SK-N-SH treated with all-trans-retinoic acid at 6 μM for 48 hours (cell line): ENCODE measurements around the gene RAP2A.

ENCODE experiments used
- ARNTL ChIP-seq: fragments of 450-650 bp; formaldehyde crosslinking; IDR thresholded peaks from 2 replicates; pipeline ENCODE4 v1.5.0; 2020; ENCODE audit warnings: low read depth, mild to moderate bottlenecking, moderate library complexity, borderline replicate concordance
- PPARA ChIP-seq: fragments of 250-450 bp; sonication (Bioruptor Pico); IDR thresholded peaks from 2 replicates; pipeline ENCODE4 v1.5.0; 2020; ENCODE audit warnings: mild to moderate bottlenecking, borderline replicate concordance
- RARB ChIP-seq: fragments of 250-450 bp; sonication (Bioruptor Pico); IDR thresholded peaks from 2 replicates; pipeline ENCODE4 v1.8.0; 2021; ENCODE audit warnings: mild to moderate bottlenecking, moderate library complexity
- TOX ChIP-seq: fragments of 250-450 bp; sonication (Bioruptor Pico); IDR thresholded peaks from 2 replicates; pipeline ENCODE4 v1.8.0; 2021; ENCODE audit warnings: mild to moderate bottlenecking, moderate library complexity, borderline replicate concordance
- ZFP3 ChIP-seq: fragments of 250-450 bp; sonication (Bioruptor Pico); IDR thresholded peaks from 2 replicates; pipeline ENCODE4 v1.5.0; 2020; ENCODE audit warnings: mild to moderate bottlenecking, moderate library complexity
- ZFP30 ChIP-seq: fragments of 450-650 bp; formaldehyde crosslinking; IDR thresholded peaks from 2 replicates; pipeline ENCODE4 v1.5.0; 2022; ENCODE audit warnings: mild to moderate bottlenecking, moderate library complexity
- ZNF8 ChIP-seq: fragments of 450-650 bp; formaldehyde crosslinking; IDR thresholded peaks from 2 replicates; pipeline ENCODE4 v1.5.0; 2020; ENCODE audit warnings: mild to moderate bottlenecking, moderate library complexity
- TF ChIP-seq, protein P1 (sequence below): fragments of 250-450 bp; sonication (Bioruptor Pico); IDR thresholded peaks from 2 replicates; pipeline ENCODE4 v1.5.1; 2021; ENCODE audit warnings: mild to moderate bottlenecking, moderate library complexity
- TF ChIP-seq, protein P2 (sequence below): fragments of 250-450 bp; sonication (Bioruptor Pico); IDR thresholded peaks from 2 replicates; pipeline ENCODE4 v1.5.1; 2020; ENCODE audit warnings: low read depth, mild to moderate bottlenecking, moderate library complexity
- TF ChIP-seq, protein P3 (sequence below): fragments of 250-450 bp; sonication (Bioruptor Pico); IDR thresholded peaks from 2 replicates; pipeline ENCODE4 v1.8.0; 2020; ENCODE audit warnings: mild to moderate bottlenecking, moderate library complexity, borderline replicate concordance

DNA sequence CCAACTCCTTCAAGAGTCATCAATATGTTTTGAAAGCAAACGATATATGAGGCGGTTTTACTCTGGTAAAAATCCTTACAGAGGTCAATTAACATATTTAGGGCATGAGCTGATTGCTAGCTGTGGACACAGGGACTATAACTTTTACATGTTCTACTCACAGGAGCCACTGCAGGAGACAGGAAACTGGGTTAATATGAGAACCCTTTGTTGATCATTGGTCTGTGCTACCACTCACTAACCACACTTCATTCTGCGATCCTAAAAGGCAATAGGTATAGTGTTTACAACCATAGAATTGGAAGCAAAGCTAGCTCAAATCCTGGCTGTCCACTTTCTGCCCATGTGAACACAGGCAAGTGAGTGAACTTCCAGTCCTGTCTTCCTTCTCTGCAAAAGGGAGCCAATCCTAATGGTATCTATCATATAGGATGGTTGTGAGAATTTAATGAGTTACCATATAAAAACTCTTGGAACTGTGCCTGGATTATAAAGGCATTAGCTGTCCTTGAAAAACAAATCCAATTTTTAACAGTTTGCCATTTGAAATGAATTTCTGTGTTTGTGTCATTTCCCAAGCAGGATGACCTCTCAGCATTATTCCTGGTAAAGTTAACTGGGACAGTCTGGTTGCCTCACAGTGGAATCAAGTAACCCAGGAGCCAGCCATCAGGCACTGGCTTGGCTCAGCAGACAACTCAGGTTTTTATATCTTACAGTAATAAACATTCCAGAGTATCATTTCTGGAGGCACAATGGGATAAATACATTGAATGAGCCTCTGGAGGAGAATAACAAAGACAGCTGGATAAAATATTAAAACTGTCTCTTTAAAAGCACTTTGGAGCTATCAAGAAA is 29.8 kb upstream of the RAP2A start:
- TF ChIP-seq ZNF8 (no peak), ARNTL (CRISPR knock-in tag) (no peak), ZFP30 (CRISPR knock-in tag) (no peak), TOX (no peak), ZFP3 (CRISPR knock-in tag) (no peak), PPARA (CRISPR knock-in tag) (no peak), RARB (CRISPR knock-in tag) (no peak)
- TF ChIP-seq, protein P1, sequence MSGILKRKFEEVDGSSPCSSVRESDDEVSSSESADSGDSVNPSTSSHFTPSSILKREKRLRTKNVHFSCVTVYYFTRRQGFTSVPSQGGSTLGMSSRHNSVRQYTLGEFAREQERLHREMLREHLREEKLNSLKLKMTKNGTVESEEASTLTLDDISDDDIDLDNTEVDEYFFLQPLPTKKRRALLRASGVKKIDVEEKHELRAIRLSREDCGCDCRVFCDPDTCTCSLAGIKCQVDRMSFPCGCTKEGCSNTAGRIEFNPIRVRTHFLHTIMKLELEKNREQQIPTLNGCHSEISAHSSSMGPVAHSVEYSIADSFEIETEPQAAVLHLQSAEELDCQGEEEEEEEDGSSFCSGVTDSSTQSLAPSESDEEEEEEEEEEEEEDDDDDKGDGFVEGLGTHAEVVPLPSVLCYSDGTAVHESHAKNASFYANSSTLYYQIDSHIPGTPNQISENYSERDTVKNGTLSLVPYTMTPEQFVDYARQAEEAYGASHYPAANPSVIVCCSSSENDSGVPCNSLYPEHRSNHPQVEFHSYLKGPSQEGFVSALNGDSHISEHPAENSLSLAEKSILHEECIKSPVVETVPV (CRISPR knock-in tag), result no peak
- TF ChIP-seq, protein P2, sequence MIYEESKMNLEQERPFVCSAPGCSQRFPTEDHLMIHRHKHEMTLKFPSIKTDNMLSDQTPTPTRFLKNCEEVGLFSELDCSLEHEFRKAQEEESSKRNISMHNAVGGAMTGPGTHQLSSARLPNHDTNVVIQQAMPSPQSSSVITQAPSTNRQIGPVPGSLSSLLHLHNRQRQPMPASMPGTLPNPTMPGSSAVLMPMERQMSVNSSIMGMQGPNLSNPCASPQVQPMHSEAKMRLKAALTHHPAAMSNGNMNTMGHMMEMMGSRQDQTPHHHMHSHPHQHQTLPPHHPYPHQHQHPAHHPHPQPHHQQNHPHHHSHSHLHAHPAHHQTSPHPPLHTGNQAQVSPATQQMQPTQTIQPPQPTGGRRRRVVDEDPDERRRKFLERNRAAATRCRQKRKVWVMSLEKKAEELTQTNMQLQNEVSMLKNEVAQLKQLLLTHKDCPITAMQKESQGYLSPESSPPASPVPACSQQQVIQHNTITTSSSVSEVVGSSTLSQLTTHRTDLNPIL (CRISPR knock-in tag), result no peak
- TF ChIP-seq, protein P3, sequence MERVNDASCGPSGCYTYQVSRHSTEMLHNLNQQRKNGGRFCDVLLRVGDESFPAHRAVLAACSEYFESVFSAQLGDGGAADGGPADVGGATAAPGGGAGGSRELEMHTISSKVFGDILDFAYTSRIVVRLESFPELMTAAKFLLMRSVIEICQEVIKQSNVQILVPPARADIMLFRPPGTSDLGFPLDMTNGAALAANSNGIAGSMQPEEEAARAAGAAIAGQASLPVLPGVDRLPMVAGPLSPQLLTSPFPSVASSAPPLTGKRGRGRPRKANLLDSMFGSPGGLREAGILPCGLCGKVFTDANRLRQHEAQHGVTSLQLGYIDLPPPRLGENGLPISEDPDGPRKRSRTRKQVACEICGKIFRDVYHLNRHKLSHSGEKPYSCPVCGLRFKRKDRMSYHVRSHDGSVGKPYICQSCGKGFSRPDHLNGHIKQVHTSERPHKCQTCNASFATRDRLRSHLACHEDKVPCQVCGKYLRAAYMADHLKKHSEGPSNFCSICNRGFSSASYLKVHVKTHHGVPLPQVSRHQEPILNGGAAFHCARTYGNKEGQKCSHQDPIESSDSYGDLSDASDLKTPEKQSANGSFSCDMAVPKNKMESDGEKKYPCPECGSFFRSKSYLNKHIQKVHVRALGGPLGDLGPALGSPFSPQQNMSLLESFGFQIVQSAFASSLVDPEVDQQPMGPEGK, result no peak
